ENCODE measurements around the gene CX3CL1.

DNA sequence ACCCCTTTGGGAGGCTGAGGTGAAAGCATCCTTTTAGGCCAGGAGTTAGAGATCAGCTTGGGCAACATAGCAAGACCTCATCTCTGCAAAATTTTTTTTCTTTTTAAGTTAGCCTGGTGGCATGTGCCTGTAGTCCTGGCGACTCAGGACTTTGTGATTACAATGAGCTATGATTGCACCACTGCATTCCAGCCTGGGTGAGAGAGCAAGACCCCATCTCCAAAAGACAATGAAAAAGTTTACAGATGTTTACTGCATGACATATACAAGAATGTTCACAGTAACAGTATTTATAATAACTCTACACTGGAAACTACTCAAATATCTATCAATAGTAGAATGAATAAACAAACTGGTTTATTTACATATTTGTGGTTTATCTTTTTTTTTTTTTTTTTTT is 46.8 kb upstream of the CX3CL1 start:
- no peak for TF ChIP-seq POLR2A (IDR thresholded peaks at IDR 0.05; ENCODE audit: borderline replicate concordance, extremely low read depth, insufficient read depth, insufficient read length)
- TF ChIP-seq, protein P1, sequence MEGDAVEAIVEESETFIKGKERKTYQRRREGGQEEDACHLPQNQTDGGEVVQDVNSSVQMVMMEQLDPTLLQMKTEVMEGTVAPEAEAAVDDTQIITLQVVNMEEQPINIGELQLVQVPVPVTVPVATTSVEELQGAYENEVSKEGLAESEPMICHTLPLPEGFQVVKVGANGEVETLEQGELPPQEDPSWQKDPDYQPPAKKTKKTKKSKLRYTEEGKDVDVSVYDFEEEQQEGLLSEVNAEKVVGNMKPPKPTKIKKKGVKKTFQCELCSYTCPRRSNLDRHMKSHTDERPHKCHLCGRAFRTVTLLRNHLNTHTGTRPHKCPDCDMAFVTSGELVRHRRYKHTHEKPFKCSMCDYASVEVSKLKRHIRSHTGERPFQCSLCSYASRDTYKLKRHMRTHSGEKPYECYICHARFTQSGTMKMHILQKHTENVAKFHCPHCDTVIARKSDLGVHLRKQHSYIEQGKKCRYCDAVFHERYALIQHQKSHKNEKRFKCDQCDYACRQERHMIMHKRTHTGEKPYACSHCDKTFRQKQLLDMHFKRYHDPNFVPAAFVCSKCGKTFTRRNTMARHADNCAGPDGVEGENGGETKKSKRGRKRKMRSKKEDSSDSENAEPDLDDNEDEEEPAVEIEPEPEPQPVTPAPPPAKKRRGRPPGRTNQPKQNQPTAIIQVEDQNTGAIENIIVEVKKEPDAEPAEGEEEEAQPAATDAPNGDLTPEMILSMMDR (IDR thresholded peaks at IDR 0.05 in 2 of 3, conservative IDR thresholded peaks at IDR 0.05 in 1 of 3; ENCODE audit: borderline replicate concordance in 1 of 3, insufficient read depth in 1 of 3, low read depth in 2 of 3, low read length in 2 of 3): no peak
- no peak for TF ChIP-seq RAD21 (IDR thresholded peaks at IDR 0.05; ENCODE audit: low read depth)
- TF ChIP-seq, protein P2, sequence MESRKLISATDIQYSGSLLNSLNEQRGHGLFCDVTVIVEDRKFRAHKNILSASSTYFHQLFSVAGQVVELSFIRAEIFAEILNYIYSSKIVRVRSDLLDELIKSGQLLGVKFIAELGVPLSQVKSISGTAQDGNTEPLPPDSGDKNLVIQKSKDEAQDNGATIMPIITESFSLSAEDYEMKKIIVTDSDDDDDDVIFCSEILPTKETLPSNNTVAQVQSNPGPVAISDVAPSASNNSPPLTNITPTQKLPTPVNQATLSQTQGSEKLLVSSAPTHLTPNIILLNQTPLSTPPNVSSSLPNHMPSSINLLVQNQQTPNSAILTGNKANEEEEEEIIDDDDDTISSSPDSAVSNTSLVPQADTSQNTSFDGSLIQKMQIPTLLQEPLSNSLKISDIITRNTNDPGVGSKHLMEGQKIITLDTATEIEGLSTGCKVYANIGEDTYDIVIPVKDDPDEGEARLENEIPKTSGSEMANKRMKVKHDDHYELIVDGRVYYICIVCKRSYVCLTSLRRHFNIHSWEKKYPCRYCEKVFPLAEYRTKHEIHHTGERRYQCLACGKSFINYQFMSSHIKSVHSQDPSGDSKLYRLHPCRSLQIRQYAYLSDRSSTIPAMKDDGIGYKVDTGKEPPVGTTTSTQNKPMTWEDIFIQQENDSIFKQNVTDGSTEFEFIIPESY (IDR thresholded peaks at IDR 0.05; ENCODE audit: extremely low read depth, insufficient replicate concordance, low read length): no peak
- TF ChIP-seq SIN3A (IDR thresholded peaks at IDR 0.05; ENCODE audit: low read depth): no peak
- TF ChIP-seq EZH2phosphoT487 (IDR thresholded peaks at IDR 0.05; ENCODE audit: borderline replicate concordance): no peak
- TF ChIP-seq, protein P3, sequence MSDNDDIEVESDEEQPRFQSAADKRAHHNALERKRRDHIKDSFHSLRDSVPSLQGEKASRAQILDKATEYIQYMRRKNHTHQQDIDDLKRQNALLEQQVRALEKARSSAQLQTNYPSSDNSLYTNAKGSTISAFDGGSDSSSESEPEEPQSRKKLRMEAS (IDR thresholded peaks at IDR 0.05): no peak
- TF ChIP-seq CBX3 (IDR thresholded peaks at IDR 0.05; ENCODE audit: low read depth): no peak

Data from HCT116 (cell line).